Keratinocyte (primary cell): Measurements from ENCODE around the gene DESI1.
"Not testable (repeated sequence)": the region's sequence is repeated elsewhere in the genome, so short reads cannot be mapped to it uniquely, and the experiment has no call there.

Experiments
- EZH2 ChIP-seq: IDR thresholded peaks from one replicate; pipeline ENCODE4 v1.6.1; 2012; ENCODE audit warnings: inconsistent platforms, mild to moderate bottlenecking, low read length, moderate library complexity
- TF ChIP-seq, protein P1 (sequence below), 3 experiments: IDR thresholded peaks in 1 of 3; conservative IDR thresholded peaks in 1 of 3; optimal IDR thresholded peaks in 1 of 3; 2 replicates in 2 of 3; 3 replicates in 1 of 3; pipeline versions ENCODE3 to v1.5.1; 2011; ENCODE audit warnings: low read length in 3 of 3, mild to moderate bottlenecking in 3 of 3, moderate library complexity in 2 of 3, control low read depth in 1 of 3, inconsistent platforms in 1 of 3; ENCODE audit not compliant: insufficient read depth in 2 of 3; ENCODE audit errors: extremely low read depth in 1 of 3

- TF ChIP-seq, protein P1, sequence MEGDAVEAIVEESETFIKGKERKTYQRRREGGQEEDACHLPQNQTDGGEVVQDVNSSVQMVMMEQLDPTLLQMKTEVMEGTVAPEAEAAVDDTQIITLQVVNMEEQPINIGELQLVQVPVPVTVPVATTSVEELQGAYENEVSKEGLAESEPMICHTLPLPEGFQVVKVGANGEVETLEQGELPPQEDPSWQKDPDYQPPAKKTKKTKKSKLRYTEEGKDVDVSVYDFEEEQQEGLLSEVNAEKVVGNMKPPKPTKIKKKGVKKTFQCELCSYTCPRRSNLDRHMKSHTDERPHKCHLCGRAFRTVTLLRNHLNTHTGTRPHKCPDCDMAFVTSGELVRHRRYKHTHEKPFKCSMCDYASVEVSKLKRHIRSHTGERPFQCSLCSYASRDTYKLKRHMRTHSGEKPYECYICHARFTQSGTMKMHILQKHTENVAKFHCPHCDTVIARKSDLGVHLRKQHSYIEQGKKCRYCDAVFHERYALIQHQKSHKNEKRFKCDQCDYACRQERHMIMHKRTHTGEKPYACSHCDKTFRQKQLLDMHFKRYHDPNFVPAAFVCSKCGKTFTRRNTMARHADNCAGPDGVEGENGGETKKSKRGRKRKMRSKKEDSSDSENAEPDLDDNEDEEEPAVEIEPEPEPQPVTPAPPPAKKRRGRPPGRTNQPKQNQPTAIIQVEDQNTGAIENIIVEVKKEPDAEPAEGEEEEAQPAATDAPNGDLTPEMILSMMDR (optimal IDR thresholded peaks at IDR 0.05 in 1 of 3, IDR thresholded peaks at IDR 0.05 in 1 of 3, conservative IDR thresholded peaks at IDR 0.05 in 1 of 3; ENCODE audit: extremely low read depth in 1 of 3, insufficient read depth in 2 of 3, low read length in 3 of 3), result not testable (repeated sequence)
- TF ChIP-seq EZH2, result not testable (repeated sequence)
Observed at GRCh38 chr22:41593336-41593960, 27.4 kb downstream of the DESI1 start.
